ENCODE measurements around the gene SH3GLB2.

Gene SH3GLB2

DNA sequence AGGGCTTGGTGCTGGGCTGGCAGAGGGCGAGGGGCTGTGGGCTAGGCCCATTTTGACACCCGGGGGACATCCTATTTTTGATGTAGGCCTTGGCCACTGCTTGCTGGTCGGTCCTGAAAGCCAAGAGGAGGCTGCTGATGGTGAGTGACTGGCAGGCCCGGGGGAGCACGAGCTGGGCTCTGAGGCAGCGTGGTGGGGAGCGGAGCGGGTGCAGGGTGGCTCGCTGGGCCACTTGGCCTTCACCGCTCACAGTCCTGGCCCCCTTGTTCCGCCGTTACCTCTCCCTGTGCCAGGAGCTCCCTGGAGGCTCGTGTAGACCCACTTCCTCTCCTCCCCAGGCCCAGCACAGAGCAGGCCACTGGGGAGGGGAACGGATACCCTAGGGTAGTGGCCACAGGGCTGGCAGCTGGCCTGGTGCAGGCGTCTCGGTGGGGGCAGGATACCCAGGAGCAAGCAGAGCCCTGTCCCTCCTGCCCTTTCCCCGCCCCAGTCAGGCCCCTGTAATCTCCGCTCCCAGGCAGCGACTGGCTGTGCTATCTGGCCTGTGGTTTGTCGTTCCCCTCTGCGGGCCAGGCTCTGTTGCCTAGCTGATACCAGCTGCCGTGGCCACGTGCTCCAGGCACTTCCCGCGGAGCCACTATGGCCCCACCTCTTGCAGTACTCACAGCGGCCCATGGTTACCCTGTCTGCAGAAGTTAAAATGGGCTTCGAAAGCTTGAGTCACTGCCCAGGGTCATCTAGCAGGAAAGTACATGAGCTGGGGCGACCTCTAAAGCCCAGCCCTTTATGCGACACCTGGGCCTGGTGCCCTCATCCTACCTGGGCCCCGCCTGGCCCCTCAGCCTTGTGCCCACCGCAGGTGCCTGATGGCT, 41.1 kb upstream of the SH3GLB2 start:
- Histone ChIP-seq H3K27me3 (replicated peaks) (no peaks in the 10 kb centered on the region), H3K4me3 (ENCODE audit: low read depth, low read length) (no peak overlapping the region), H3K36me3 (replicated peaks) (peaks cover 24% of the 10 kb centered on the region), H3K27ac (no peak overlapping the region)
- DNase-seq: no peak
- TF ChIP-seq, protein P1, sequence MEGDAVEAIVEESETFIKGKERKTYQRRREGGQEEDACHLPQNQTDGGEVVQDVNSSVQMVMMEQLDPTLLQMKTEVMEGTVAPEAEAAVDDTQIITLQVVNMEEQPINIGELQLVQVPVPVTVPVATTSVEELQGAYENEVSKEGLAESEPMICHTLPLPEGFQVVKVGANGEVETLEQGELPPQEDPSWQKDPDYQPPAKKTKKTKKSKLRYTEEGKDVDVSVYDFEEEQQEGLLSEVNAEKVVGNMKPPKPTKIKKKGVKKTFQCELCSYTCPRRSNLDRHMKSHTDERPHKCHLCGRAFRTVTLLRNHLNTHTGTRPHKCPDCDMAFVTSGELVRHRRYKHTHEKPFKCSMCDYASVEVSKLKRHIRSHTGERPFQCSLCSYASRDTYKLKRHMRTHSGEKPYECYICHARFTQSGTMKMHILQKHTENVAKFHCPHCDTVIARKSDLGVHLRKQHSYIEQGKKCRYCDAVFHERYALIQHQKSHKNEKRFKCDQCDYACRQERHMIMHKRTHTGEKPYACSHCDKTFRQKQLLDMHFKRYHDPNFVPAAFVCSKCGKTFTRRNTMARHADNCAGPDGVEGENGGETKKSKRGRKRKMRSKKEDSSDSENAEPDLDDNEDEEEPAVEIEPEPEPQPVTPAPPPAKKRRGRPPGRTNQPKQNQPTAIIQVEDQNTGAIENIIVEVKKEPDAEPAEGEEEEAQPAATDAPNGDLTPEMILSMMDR (IDR thresholded peaks at IDR 0.05; ENCODE audit: low read depth, low read length, missing control alignments): no peak
- in situ Hi-C loops (cut with HindIII; ENCODE audit: low pct_ligation_motif_present, low sequenced_read_pairs): no loop called here

- TF ChIP-seq, protein P1 (IDR thresholded peaks at IDR 0.05; ENCODE audit: low read depth, low read length, missing control alignments): no peak
- in situ Hi-C loops (cut with HindIII; ENCODE audit: low pct_ligation_motif_present, low sequenced_read_pairs): no loop called here
- DNase-seq: no peak
- Histone ChIP-seq H3K27me3 (replicated peaks) (no peaks in the 10 kb centered on the region), H3K4me3 (ENCODE audit: low read depth, low read length) (no peak overlapping the region), H3K27ac (no peak overlapping the region), H3K36me3 (replicated peaks) (peaks cover 28% of the 10 kb centered on the region)
These were observed 40.0 kb upstream of the SH3GLB2 start for GRCh38 chr9:129068110-129068509.

DNA sequence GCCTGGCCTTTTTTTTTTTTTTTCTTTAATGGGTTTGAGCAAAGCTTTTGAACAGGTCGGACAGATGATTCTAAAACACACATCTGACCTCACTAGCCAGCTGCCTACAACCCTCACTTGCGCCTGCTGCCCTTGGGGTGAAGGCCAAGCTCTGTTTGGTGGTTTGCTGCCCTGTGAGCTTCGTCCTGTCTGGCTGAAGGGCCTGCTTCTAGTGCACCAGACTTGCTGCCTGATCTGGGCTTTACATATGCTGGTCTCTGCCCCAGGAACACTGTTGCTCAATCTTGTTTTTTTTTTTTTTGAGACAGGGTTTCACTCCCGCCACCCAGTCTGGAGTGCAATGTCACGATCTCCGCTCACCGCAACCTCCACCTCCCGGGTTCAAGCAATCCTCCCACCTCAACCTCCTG, 36.4 kb upstream of the SH3GLB2 start:
- TF ChIP-seq, protein P1 (IDR thresholded peaks at IDR 0.05; ENCODE audit: low read depth, low read length, missing control alignments): no peak

GRCh38 chr9:129063061-129063460, 34.9 kb upstream of the SH3GLB2 start:
- DNase-seq: no peak
- Histone ChIP-seq H3K27ac (no peak overlapping the region), H3K27me3 (replicated peaks) (no peaks in the 10 kb centered on the region), H3K36me3 (replicated peaks) (peaks cover 23% of the 10 kb centered on the region), H3K4me3 (ENCODE audit: low read depth, low read length) (no peak overlapping the region)
- TF ChIP-seq, protein P1 (IDR thresholded peaks at IDR 0.05; ENCODE audit: low read depth, low read length, missing control alignments): no peak
- in situ Hi-C loops (cut with HindIII; ENCODE audit: low pct_ligation_motif_present, low sequenced_read_pairs): no loop called here

More for the DNA sequence above, 36.4 kb upstream of the SH3GLB2 start:
- H3K36me3 ChIP-seq (replicated peaks): peaks cover 28% of the 10 kb centered on the region
- H3K4me3 ChIP-seq (ENCODE audit: low read depth, low read length): no peak overlapping the region
- H3K27ac ChIP-seq: no peak overlapping the region
- H3K27me3 ChIP-seq (replicated peaks): no peaks in the 10 kb centered on the region
- in situ Hi-C loops (cut with HindIII; ENCODE audit: low pct_ligation_motif_present, low sequenced_read_pairs): no loop called here
- DNase-seq: no peak

DNA sequence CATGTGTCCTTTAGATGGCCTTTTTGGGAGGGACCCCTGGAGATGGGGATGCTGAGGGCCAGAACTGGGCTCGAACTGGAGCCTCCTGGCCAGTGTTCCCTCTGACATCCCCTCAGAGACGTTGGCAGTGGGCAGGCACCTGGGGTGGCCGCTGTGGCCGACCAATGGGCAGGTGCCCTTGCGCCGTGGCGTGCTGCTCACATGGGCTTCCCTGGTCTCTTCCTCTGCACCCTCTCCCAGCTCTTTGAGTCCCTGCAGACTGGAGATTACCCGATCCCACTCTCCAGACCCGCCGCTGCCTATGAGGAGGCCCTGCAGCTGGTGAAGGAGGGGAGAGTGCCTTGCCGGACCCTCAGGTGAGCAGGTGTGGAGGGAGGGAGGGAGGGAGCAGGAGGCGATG, 32.9 kb upstream of the SH3GLB2 start:
- Histone ChIP-seq H3K36me3 (replicated peaks) (peaks cover 17% of the 10 kb centered on the region), H3K27ac (no peak overlapping the region), H3K27me3 (replicated peaks) (no peaks in the 10 kb centered on the region), H3K4me3 (ENCODE audit: low read depth, low read length) (no peak overlapping the region)
- TF ChIP-seq, protein P1 (IDR thresholded peaks at IDR 0.05; ENCODE audit: low read depth, low read length, missing control alignments): no peak
- no peak for DNase-seq
- in situ Hi-C loops (cut with HindIII; ENCODE audit: low pct_ligation_motif_present, low sequenced_read_pairs): no loop called here
